Measurements from ENCODE around the gene IDUA. TPM values are rescaled to one million over a fixed set of nuclear protein-coding genes. Genes with fewer than 3 reads are reported as not detected.

Gene IDUA
- total RNA-seq, 4 donors from 2014 or later = 9.7 to 32.3 (median 25.0) TPM

DNA sequence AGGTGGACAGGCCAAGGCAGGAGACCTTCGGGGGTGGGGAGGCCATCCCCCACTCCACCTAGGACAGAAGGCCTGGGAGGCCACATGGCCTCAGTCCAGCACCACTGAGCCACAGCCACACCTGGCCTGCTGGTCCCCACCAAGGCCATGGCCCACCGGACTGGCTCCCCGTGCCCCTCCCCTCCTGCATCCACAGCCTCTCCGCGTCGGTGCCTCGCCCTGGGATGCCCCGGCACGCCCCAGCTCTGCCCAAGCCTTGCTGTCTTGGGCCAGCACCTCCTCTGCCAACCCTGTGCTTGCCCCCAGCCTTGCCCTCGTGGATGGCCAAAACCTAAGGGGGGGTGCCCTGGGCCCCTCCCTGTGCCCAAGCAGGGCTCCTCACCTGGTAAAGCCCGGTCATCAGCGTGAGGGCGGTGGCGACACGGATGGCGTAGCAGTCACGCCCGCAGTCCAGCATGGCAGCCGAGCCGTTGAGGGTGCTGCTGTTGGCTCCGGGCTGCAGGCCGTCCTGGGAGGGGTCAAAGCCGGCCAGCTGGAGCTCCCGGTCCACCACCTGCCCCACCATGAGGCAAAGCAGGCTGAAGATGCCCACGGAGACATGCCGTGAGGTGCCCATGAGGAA is 4.0 kb downstream of the IDUA start:
- Histone ChIP-seq H3K4me3 (replicated peaks in 1 of 3) (no peak overlapping the region), H3K9me3 (no peaks in the 10 kb centered on the region), H3K27me3 (no peaks in the 10 kb centered on the region), H3K27ac (no peak overlapping the region), H3K36me3 (no peaks in the 10 kb centered on the region), H3K4me1 (peaks cover 10 to 15% of the 10 kb centered on the region in 2 donors)
- DNase-seq = no peak
- WGBS, 2 donors = 88 to 93% methylated on average over 5 to 23 of the region's 26 CpGs
- no peak for TF ChIP-seq POLR2A (IDR thresholded peaks at IDR 0.05)
- TF ChIP-seq, protein P1, sequence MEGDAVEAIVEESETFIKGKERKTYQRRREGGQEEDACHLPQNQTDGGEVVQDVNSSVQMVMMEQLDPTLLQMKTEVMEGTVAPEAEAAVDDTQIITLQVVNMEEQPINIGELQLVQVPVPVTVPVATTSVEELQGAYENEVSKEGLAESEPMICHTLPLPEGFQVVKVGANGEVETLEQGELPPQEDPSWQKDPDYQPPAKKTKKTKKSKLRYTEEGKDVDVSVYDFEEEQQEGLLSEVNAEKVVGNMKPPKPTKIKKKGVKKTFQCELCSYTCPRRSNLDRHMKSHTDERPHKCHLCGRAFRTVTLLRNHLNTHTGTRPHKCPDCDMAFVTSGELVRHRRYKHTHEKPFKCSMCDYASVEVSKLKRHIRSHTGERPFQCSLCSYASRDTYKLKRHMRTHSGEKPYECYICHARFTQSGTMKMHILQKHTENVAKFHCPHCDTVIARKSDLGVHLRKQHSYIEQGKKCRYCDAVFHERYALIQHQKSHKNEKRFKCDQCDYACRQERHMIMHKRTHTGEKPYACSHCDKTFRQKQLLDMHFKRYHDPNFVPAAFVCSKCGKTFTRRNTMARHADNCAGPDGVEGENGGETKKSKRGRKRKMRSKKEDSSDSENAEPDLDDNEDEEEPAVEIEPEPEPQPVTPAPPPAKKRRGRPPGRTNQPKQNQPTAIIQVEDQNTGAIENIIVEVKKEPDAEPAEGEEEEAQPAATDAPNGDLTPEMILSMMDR (IDR thresholded peaks at IDR 0.05) = no peak
- intact Hi-C loops (cut with DNase I) = no loop called here

DNA sequence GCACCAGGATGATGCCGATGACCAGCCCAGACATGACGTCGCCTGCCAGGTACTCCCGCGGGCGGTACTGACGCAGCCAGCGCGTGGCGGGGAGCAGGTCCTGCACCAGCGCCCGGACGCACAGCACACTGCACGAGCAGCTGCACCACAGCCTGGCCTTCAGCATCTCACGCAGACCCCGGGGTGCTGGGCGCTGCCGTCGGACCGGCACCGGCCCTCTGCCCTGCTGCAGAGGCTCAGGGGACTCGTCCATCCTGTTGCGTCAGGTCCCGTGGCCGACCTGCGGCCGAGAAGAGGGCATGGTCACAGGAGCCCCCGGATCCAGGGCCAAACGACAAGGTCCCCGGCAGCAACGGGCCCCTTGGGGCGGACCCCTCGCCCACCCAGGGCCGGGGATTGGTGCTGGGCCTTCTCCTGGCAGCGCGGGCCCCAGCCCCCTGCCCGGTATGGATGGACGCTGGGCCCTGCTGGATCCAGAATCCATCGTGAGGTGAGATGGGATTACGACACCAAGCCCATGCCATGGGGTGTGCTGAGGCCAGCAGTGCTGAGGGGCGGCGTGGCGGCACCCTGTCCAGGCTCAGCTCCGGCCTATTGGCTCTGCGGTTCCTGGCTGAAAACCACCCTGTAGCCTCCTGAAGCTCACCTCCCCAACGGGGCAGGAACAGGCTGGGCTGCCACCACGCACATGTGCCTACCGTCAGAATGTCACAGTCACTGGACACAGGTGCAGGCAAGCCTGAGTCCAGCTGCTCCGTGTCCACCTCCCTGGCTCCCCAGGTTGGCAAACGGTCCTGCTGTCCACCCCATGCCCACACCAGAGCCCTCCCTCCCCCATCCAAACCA is 4.8 kb downstream of the IDUA start:
- DNase-seq = no peak
- TF ChIP-seq, protein P1 (IDR thresholded peaks at IDR 0.05) = no peak
- TF ChIP-seq POLR2A (IDR thresholded peaks at IDR 0.05) = no peak
- H3K27ac ChIP-seq = no peak overlapping the region
- H3K27me3 ChIP-seq = no peaks in the 10 kb centered on the region
- H3K4me1 ChIP-seq = peaks cover 4 to 10% of the 10 kb centered on the region in 2 donors
- H3K9me3 ChIP-seq = no peaks in the 10 kb centered on the region
- H3K36me3 ChIP-seq = no peaks in the 10 kb centered on the region
- no peak overlapping the region for H3K4me3 ChIP-seq (replicated peaks in 1 of 3)
- intact Hi-C loops (cut with DNase I) = no loop called here
- WGBS, 2 donors = 88 to 100% methylated on average over 9 to 11 of the region's 50 CpGs

DNA sequence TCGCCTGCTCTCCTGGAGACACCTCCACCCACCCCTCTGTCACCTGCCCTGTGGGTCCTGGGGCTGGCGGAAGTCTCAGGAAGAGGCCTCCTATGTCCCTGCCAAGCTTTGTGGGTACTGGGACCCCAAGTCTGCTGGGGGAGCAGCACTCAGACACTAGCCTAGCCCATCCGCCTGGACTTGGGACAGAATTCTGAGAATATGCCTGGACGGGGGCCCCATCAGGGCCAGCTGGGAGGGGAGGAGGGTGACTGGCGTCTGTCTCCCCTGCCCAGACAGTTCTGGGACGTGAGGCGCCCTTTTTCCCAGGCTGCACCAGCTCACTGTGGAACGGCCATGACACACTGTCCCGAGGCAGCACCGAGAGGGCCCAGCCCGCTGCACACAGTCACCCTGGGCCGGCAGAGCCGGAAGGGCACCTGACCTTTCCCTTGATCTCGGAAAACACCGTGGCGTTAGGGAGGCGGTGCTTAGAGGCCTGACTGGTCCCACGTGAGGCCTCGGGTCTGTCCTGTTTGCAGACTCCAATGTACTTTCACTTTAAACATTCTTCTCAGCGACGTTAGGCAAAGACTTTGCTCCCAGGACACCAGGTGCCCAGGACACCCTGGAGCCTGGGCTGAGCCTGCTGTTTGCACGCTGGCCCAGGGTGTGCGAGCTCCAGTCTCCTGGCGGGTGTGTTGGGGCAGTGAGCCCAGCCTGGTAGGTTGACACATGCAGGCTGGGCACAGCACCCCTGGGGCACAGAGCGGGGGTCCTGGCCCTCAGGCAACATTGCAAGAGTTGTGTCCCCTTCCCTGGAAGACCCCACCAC is 5.7 kb downstream of the IDUA start:
- 47 to 100% methylated on average over 1 to 22 of the region's 25 CpGs for WGBS, 2 donors

DNA sequence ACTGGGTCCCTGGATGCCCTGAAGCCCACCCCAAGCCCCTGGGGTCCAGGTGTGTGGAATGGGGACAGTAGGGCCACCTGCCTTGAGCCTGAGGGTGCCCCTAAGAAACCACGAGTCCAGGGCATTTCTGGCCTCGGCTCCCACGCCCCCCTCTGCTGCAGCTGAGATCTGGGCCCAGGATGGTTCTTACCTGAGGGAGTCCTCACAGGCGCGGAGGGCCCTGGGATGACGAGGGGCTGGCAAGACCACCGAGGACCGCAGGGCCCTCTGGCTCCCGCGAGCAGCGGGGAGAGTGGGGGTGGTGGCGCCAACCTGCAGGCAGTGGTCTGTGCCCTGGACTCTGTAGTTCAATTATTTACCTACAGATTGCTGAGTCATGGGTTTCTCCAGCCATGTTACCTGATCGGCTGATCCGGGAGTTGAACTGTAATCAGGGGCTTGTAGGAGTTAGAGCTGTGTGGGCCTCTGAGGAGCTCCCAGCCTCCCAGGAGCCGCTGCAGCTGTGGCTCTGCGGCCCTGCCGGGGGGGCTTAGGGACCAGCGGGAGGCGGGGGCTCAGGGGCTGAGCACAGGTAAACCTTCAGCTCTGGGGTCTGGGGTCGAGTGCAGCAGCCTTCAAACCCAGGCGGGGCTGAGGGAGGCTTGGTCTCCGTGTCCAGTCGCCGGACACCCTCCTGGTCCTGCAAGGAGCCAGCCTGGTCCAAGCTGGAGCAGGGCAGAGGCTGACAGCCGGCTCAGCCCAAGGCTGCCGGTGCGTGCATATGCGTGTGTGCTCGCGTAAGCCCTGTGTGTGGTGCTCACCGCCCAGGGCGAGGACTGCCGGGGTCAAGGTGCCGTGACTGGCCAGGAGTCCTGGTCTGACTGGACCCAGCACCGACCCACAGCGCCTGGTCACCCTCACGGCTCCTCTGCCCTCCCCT is 6.5 kb downstream of the IDUA start, which contains the start of gene SLC26A1:
Gene SLC26A1 (minus strand): TSS at position 294 of the 919 bp plus-strand sequence. CDS start 1,701 bp downstream, outside the sequence.
- 88 to 95% methylated on average over 12 to 14 of the region's 37 CpGs for WGBS, 2 donors
- DNase-seq = no peak
- Histone ChIP-seq H3K36me3 (no peaks in the 10 kb centered on the region), H3K9me3 (no peaks in the 10 kb centered on the region), H3K27ac (no peak within 1 kb of the TSS), H3K27me3 (no peaks in the 10 kb centered on the region), H3K4me3 (replicated peaks in 1 of 3) (no peak within 1 kb of the TSS), H3K4me1 (peaks cover 4 to 17% of the 10 kb centered on the region in 2 donors)
- TF ChIP-seq, protein P1 (IDR thresholded peaks at IDR 0.05) = no peak
- TF ChIP-seq POLR2A (IDR thresholded peaks at IDR 0.05) = no peak
- intact Hi-C loops (cut with DNase I) = no loop called here

More for the DNA sequence above, 5.7 kb downstream of the IDUA start:
- peak; percentile 54 to 61 for DNase-seq
- Histone ChIP-seq H3K4me1 (peaks cover 3 to 15% of the 10 kb centered on the region in 2 donors), H3K27ac (no peak overlapping the region), H3K27me3 (no peaks in the 10 kb centered on the region), H3K36me3 (no peaks in the 10 kb centered on the region), H3K4me3 (replicated peaks in 1 of 3) (no peak overlapping the region), H3K9me3 (no peaks in the 10 kb centered on the region)
- TF ChIP-seq, protein P1 (IDR thresholded peaks at IDR 0.05) = no peak
- TF ChIP-seq POLR2A (IDR thresholded peaks at IDR 0.05) = no peak
- intact Hi-C loops (cut with DNase I) = no loop called here
